Hepatocyte (in vitro differentiated cells): ENCODE measurements around the gene CLPTM1. TPM values are rescaled to one million over a fixed set of nuclear protein-coding genes. Genes with fewer than 3 reads are reported as not detected.

Experiments
- DNase-seq: peaks from one replicate; pipeline ENCODE4 v3.0.0-alpha.2; 2016; ENCODE audit warnings: low spot score
- H2AFZ ChIP-seq: fragments of 200-600 bp; sonication (generic); 2 replicates; pipeline ENCODE4 v1.6.0; 2016; ENCODE audit warnings: antibody characterized with exemption, mild to moderate bottlenecking
- H3K27ac ChIP-seq: fragments of 200-600 bp; sonication (generic); 2 replicates; pipeline ENCODE4 v1.5.1; 2016; ENCODE audit warnings: mild to moderate bottlenecking
- H3K27me3 ChIP-seq: fragments of 200-600 bp; sonication (generic); 2 replicates; pipeline ENCODE4 v1.6.1; 2016
- H3K36me3 ChIP-seq: fragments of 200-600 bp; sonication (generic); replicated peaks from 2 replicates; pipeline ENCODE4 v1.5.1; 2016; ENCODE audit warnings: low read depth; ENCODE audit not compliant: insufficient read depth
- H3K4me1 ChIP-seq: fragments of 200-600 bp; sonication (generic); 2 replicates; pipeline ENCODE4 v1.5.1; 2016; ENCODE audit warnings: mild to moderate bottlenecking, moderate library complexity; ENCODE audit not compliant: insufficient read depth
- H3K4me2 ChIP-seq: fragments of 200-600 bp; sonication (generic); 2 replicates; pipeline ENCODE4 v1.6.0; 2016
- H3K4me3 ChIP-seq: fragments of 200-600 bp; sonication (generic); 2 replicates; pipeline ENCODE4 v1.5.1; 2016; ENCODE audit warnings: mild to moderate bottlenecking
- H3K79me2 ChIP-seq: fragments of 200-600 bp; sonication (generic); 2 replicates; pipeline ENCODE4 v1.6.0; 2017; ENCODE audit warnings: mild to moderate bottlenecking
- H3K9me2 ChIP-seq: fragments of 200-600 bp; sonication (generic); replicated peaks from 2 replicates; pipeline ENCODE4 v1.6.0; 2017; ENCODE audit warnings: mild to moderate bottlenecking; ENCODE audit not compliant: insufficient read depth
- H3K9me3 ChIP-seq: fragments of 200-600 bp; sonication (generic); 2 replicates; pipeline ENCODE4 v1.5.1; 2016; ENCODE audit warnings: low read depth, mild to moderate bottlenecking
- H4K20me1 ChIP-seq: fragments of 200-600 bp; sonication (generic); 2 replicates; pipeline ENCODE4 v1.6.0; 2016; ENCODE audit warnings: mild to moderate bottlenecking; ENCODE audit not compliant: insufficient read depth, poor library complexity, severe bottlenecking
- CTCF ChIP-seq: fragments of 200-600 bp; sonication (generic); IDR thresholded peaks from 2 replicates; pipeline ENCODE4 v1.5.1; 2016; ENCODE audit warnings: antibody characterized with exemption, mild to moderate bottlenecking; ENCODE audit not compliant: poor library complexity
- EZH2 ChIP-seq: fragments of 200-600 bp; sonication (generic); IDR thresholded peaks from 2 replicates; pipeline ENCODE4 v1.6.1; 2016; ENCODE audit warnings: antibody characterized with exemption, mild to moderate bottlenecking, borderline replicate concordance
- EZH2phosphoT487 ChIP-seq: fragments of 200-600 bp; sonication (generic); IDR thresholded peaks from one replicate; pipeline ENCODE4 v1.6.1; 2018; ENCODE audit warnings: antibody characterized with exemption, mild to moderate bottlenecking, low read depth, moderate library complexity; ENCODE audit not compliant: unreplicated experiment, severe bottlenecking
- WGBS: methylation state at CpG from one replicate; pipeline ENCODE4 v1.1.6; 2016; ENCODE audit warnings: low lambda C conversion rate; ENCODE audit errors: missing lambda C conversion rate; 5-methylcytosine and 5-hydroxymethylcytosine counted together
- polyA plus RNA-seq: library from polyadenylated mRNA; unstranded; fragments of >200 nt; fragmentation: Nextera tagmentation; extraction: Ambion mirVana; gene quantifications from 2 replicates; pipeline ENCODE4 v1.2.1, GENCODE V29; 2016
- total RNA-seq: library from RNA; depleted of rRNA; stranded (reverse); fragments of >200 nt; gene quantifications from 2 replicates; pipeline ENCODE4 v1.2.3, GENCODE V29; 2014

The CLPTM1 gene
- total and polyA plus RNA-seq, 2 experiments from 2014 or later, result 49.1 to 93.1 TPM

- Histone ChIP-seq H4K20me1 (peaks cover 48% of the 10 kb centered on the region), H2AFZ (no peak overlapping the region), H3K4me2 (no peak overlapping the region), H3K9me2 (no peaks in the 10 kb centered on the region), H3K27me3 (no peaks in the 10 kb centered on the region), H3K79me2 (peaks cover 73% of the 10 kb centered on the region), H3K36me3 (no peaks in the 10 kb centered on the region), H3K9me3 (no peaks in the 10 kb centered on the region), H3K4me1 (peaks cover 8% of the 10 kb centered on the region), H3K4me3 (no peak overlapping the region), H3K27ac (no peak overlapping the region)
- WGBS, result 89% methylated on average over 5 of the region's 5 CpGs
- TF ChIP-seq CTCF (no peak), EZH2phosphoT487 (no peak), EZH2 (no peak)
- no peak for DNase-seq
Observed at GRCh38 chr19:44959691-44960090, 4.5 kb downstream of the CLPTM1 start.

GRCh38 chr19:44960906-44961728 lies 5.9 kb downstream of the CLPTM1 start:
- H3K4me3 ChIP-seq, result no peak overlapping the region
- H3K9me3 ChIP-seq, result no peaks in the 10 kb centered on the region
- no peaks in the 10 kb centered on the region for H3K27me3 ChIP-seq
- H3K36me3 ChIP-seq, result no peaks in the 10 kb centered on the region
- no peak for DNase-seq
- H3K27ac ChIP-seq, result no peak overlapping the region
- no peak for TF ChIP-seq EZH2phosphoT487
- no peak for TF ChIP-seq EZH2
- WGBS, result 97% methylated on average over 8 of the region's 8 CpGs
- no peak overlapping the region for H2AFZ ChIP-seq
- peaks cover 8% of the 10 kb centered on the region for H3K4me1 ChIP-seq
- H4K20me1 ChIP-seq, result peaks cover 42% of the 10 kb centered on the region
- peaks cover 72% of the 10 kb centered on the region for H3K79me2 ChIP-seq
- no peak overlapping the region for H3K4me2 ChIP-seq
- no peaks in the 10 kb centered on the region for H3K9me2 ChIP-seq

GRCh38 chr19:44961821-44962220 lies 6.6 kb downstream of the CLPTM1 start:
- Histone ChIP-seq H3K9me3 (no peaks in the 10 kb centered on the region), H3K27ac (no peak overlapping the region), H3K4me1 (peaks cover 1% of the 10 kb centered on the region), H3K27me3 (no peaks in the 10 kb centered on the region), H3K9me2 (no peaks in the 10 kb centered on the region), H2AFZ (no peak overlapping the region), H3K36me3 (no peaks in the 10 kb centered on the region), H3K4me2 (no peak overlapping the region), H4K20me1 (peaks cover 35% of the 10 kb centered on the region), H3K4me3 (no peak overlapping the region), H3K79me2 (peaks cover 65% of the 10 kb centered on the region)
- no peak for DNase-seq
- no peak for TF ChIP-seq CTCF
- TF ChIP-seq EZH2, result no peak
- TF ChIP-seq EZH2phosphoT487, result no peak
- 96% methylated on average over 8 of the region's 8 CpGs for WGBS

- 99% methylated on average over 5 of the region's 5 CpGs for WGBS
- Histone ChIP-seq H3K27ac (no peak overlapping the region), H3K4me2 (no peak overlapping the region), H3K27me3 (no peaks in the 10 kb centered on the region), H3K4me3 (no peak overlapping the region), H2AFZ (no peak overlapping the region), H4K20me1 (peaks cover 7% of the 10 kb centered on the region), H3K36me3 (no peaks in the 10 kb centered on the region), H3K9me2 (no peaks in the 10 kb centered on the region), H3K9me3 (no peaks in the 10 kb centered on the region), H3K79me2 (peaks cover 12% of the 10 kb centered on the region), H3K4me1 (no peaks in the 10 kb centered on the region)
- no peak for TF ChIP-seq EZH2phosphoT487
- DNase-seq, result no peak
Observed at GRCh38 chr19:44968118-44968517, 12.9 kb downstream of the CLPTM1 start.
